ENCODE measurements around the gene TMEM145.

TMEM145 gene

DNA sequence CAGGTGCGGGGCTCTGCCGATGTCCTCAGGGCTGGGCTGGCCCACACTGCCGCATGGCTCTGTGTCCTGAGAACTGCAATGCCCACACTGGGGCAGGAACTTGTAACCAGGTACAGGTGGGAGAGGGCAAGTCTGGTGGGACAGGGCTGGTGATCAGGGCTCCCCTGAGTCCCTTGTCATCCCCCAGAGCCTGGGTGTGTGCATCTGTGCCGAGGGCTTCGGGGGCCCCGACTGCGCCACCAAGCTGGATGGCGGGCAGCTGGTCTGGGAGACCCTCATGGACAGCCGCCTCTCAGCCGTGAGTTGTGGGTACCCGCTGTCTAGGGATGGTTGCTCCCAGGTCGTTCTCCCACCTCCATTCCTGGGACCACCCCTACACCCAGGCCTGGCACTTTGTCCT lies 42.8 kb downstream of the TMEM145 start:
- H3K4me3 ChIP-seq (ENCODE audit: insufficient read depth, low read length, poor library complexity, severe bottlenecking) = no peak overlapping the region
- no peaks in the 10 kb centered on the region for H3K9me3 ChIP-seq (ENCODE audit: insufficient read depth, low read length)
- H4K20me1 ChIP-seq (ENCODE audit: low read depth, low read length) = no peaks in the 10 kb centered on the region
- H3K4me2 ChIP-seq (ENCODE audit: low read depth, low read length, poor library complexity, severe bottlenecking) = no peak overlapping the region
- no peaks in the 10 kb centered on the region for H3K36me3 ChIP-seq (ENCODE audit: low read length)
- H3K9ac ChIP-seq (ENCODE audit: low read length) = no peak overlapping the region
- no peaks in the 10 kb centered on the region for H3K27me3 ChIP-seq (ENCODE audit: low read length)
- H2AFZ ChIP-seq (ENCODE audit: low read depth, low read length, severe bottlenecking) = no peak overlapping the region
- no peak overlapping the region for H3K27ac ChIP-seq (ENCODE audit: low read depth, low read length)
- H3K79me2 ChIP-seq (ENCODE audit: insufficient read depth, low read length) = no peaks in the 10 kb centered on the region
- TF ChIP-seq, protein P1, sequence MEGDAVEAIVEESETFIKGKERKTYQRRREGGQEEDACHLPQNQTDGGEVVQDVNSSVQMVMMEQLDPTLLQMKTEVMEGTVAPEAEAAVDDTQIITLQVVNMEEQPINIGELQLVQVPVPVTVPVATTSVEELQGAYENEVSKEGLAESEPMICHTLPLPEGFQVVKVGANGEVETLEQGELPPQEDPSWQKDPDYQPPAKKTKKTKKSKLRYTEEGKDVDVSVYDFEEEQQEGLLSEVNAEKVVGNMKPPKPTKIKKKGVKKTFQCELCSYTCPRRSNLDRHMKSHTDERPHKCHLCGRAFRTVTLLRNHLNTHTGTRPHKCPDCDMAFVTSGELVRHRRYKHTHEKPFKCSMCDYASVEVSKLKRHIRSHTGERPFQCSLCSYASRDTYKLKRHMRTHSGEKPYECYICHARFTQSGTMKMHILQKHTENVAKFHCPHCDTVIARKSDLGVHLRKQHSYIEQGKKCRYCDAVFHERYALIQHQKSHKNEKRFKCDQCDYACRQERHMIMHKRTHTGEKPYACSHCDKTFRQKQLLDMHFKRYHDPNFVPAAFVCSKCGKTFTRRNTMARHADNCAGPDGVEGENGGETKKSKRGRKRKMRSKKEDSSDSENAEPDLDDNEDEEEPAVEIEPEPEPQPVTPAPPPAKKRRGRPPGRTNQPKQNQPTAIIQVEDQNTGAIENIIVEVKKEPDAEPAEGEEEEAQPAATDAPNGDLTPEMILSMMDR (IDR thresholded peaks at IDR 0.05; ENCODE audit: insufficient read depth, low read length, poor library complexity, severe bottlenecking) = no peak
- no peak for TF ChIP-seq EZH2phosphoT487 (conservative IDR thresholded peaks at IDR 0.05; ENCODE audit: low read length)
- no peaks in the 10 kb centered on the region for H3F3A ChIP-seq (ENCODE audit: insufficient read depth)
- H3K9me2 ChIP-seq (replicated peaks; ENCODE audit: insufficient read depth, low read length) = no peaks in the 10 kb centered on the region

- no peak overlapping the region for H2AFZ ChIP-seq (ENCODE audit: low read depth, low read length, severe bottlenecking)
- no peaks in the 10 kb centered on the region for H3F3A ChIP-seq (ENCODE audit: insufficient read depth)
- TF ChIP-seq EZH2phosphoT487 (conservative IDR thresholded peaks at IDR 0.05; ENCODE audit: low read length) = no peak
- TF ChIP-seq, protein P1 (IDR thresholded peaks at IDR 0.05; ENCODE audit: insufficient read depth, low read length, poor library complexity, severe bottlenecking) = no peak
- no peaks in the 10 kb centered on the region for H3K27me3 ChIP-seq (ENCODE audit: low read length)
- no peak overlapping the region for H3K27ac ChIP-seq (ENCODE audit: low read depth, low read length)
- H3K4me2 ChIP-seq (ENCODE audit: low read depth, low read length, poor library complexity, severe bottlenecking) = no peak overlapping the region
- H3K36me3 ChIP-seq (ENCODE audit: low read length) = no peaks in the 10 kb centered on the region
- H3K9ac ChIP-seq (ENCODE audit: low read length) = no peak overlapping the region
- H4K20me1 ChIP-seq (ENCODE audit: low read depth, low read length) = no peaks in the 10 kb centered on the region
- no peaks in the 10 kb centered on the region for H3K9me3 ChIP-seq (ENCODE audit: insufficient read depth, low read length)
- no peaks in the 10 kb centered on the region for H3K9me2 ChIP-seq (replicated peaks; ENCODE audit: insufficient read depth, low read length)
- no peak overlapping the region for H3K4me3 ChIP-seq (ENCODE audit: insufficient read depth, low read length, poor library complexity, severe bottlenecking)
- no peaks in the 10 kb centered on the region for H3K79me2 ChIP-seq (ENCODE audit: insufficient read depth, low read length)
Observed at GRCh38 chr19:42356686-42357085, 43.6 kb downstream of the TMEM145 start.

- no peaks in the 10 kb centered on the region for H3K36me3 ChIP-seq (ENCODE audit: low read length)
- no peaks in the 10 kb centered on the region for H3K9me2 ChIP-seq (replicated peaks; ENCODE audit: insufficient read depth, low read length)
- no peaks in the 10 kb centered on the region for H3K27me3 ChIP-seq (ENCODE audit: low read length)
- H2AFZ ChIP-seq (ENCODE audit: low read depth, low read length, severe bottlenecking) = no peak overlapping the region
- TF ChIP-seq, protein P1 (IDR thresholded peaks at IDR 0.05; ENCODE audit: insufficient read depth, low read length, poor library complexity, severe bottlenecking) = no peak
- no peak for TF ChIP-seq EZH2phosphoT487 (conservative IDR thresholded peaks at IDR 0.05; ENCODE audit: low read length)
- H3K9ac ChIP-seq (ENCODE audit: low read length) = no peak overlapping the region
- no peak overlapping the region for H3K27ac ChIP-seq (ENCODE audit: low read depth, low read length)
- H4K20me1 ChIP-seq (ENCODE audit: low read depth, low read length) = no peaks in the 10 kb centered on the region
- H3K4me3 ChIP-seq (ENCODE audit: insufficient read depth, low read length, poor library complexity, severe bottlenecking) = no peak overlapping the region
- no peaks in the 10 kb centered on the region for H3K9me3 ChIP-seq (ENCODE audit: insufficient read depth, low read length)
- H3K4me2 ChIP-seq (ENCODE audit: low read depth, low read length, poor library complexity, severe bottlenecking) = no peak overlapping the region
- no peaks in the 10 kb centered on the region for H3K79me2 ChIP-seq (ENCODE audit: insufficient read depth, low read length)
- H3F3A ChIP-seq (ENCODE audit: insufficient read depth) = no peaks in the 10 kb centered on the region
Observed at GRCh38 chr19:42357290-42357689, 44.2 kb downstream of the TMEM145 start.

Measured in SU-DHL-6 (cell line).